DMS53 treated with DMSO at 0.1 percent for 48 hours (cell line): ENCODE results near the gene AGPAT2.

Experiments used
- DNase-seq: peaks from one replicate; lab custom pipeline; 2025; ENCODE audit not compliant: unreplicated experiment; lab: John Stamatoyannopoulos, UW

The AGPAT2 gene

DNA sequence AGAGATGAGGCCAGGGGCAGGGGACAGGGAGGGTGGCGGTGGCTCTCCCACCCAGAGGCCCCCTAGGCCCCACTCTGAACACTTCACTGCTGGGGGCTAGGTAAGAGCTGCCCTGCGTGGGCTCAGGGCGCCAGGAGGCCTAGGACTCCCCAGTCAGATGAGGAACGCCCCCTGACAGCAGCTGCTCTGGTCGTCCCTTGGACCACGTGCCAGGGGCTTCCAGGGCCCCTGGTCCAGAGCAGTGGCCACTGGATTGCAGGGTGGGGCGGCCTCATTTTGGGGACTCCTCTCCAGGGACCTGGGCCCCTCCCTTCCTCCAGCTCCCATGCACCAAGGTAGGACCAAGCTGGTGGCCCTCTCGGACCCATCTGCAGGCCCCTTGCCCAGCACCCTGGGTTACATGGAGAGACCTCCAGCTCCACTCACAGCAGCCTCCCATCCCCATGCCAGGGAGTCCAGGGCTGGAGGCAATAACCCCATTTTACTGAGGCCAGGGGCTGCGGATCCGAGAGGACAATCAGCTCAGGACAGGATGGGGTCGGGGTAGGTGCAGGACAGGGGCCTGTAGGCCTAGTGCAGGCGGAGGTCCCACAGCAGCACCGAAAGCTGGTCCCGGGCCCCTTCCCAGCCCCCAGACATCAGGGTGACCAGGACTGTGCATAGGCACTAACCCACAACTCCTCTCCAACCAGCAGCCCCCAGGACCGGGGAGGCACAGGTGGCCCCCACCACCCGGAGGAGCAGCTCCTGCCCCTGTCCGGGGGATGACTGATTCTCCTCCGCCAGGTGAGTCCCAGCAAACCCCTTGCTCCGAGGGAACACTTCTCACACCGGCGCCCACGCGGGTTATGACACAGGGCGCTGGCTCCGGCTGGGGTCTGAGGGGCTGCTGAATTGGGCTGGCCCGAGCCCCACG, 23.0 kb downstream of the AGPAT2 start:
- DNase-seq: no peak

DNA sequence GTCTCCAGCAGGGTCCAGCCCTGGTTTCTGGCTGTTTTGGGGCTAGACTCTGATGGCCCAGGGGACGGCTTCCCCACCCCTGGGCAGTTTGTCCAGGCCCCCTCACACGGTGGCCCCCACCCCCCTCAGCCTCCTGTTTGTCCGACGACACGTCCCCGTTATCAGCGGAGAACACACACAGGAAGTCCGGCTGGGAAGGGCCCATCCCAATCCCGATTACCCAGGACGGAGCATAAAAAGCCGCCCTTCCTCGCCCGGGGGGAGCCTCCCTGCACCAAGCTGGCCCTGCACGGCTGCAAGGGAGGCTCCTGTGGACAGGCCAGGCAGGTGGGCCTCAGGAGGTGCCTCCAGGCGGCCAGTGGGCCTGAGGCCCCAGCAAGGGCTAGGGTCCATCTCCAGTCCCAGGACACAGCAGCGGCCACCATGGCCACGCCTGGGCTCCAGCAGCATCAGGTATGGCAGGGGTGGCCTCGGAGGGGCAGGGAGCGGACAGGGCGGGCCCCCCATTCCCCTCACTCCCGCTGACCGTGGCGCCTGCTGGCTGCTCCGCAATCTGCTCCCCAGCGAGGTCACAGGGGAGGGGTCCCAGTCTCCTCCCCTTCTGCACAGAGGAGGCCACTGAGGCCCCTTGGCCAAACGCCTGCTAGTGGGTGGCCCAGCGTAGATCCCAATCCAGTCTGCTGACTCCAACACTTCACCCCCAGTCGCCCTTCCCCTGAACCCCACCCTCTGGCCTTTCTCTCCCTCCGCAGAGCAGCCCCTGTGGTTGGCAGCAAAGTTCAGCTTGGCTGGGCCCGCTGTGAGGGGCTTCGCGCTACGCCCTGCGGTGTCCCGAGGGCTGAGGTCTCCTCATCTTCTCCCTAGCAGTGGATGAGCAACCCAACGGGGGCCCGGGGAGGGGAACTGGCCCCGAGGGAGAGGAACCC, 24.3 kb downstream of the AGPAT2 start, which contains the start of gene EGFL7:
EGFL7 (plus strand) TSS at position 261 of the 926 bp plus-strand sequence. CDS start 5,367 bp downstream, outside the sequence.
- DNase-seq: no peak

DNA sequence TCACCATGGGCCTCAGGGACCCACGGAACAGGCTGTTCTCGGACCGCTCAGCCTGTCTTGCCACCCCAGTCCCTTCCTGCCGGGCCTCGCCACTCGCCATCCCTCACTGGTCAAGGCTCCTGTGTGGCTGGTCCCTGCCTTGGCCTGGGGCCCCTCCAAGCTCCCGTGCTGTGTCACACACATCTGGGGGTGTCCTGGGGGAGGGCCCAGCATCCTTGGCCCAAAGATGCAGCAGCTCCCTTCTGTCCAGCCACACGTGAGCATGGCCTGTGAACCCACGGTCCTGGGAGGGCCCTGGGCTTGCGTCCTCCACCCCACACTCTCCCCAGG, 25.0 kb downstream of the AGPAT2 start:
- no peak for DNase-seq

DNA sequence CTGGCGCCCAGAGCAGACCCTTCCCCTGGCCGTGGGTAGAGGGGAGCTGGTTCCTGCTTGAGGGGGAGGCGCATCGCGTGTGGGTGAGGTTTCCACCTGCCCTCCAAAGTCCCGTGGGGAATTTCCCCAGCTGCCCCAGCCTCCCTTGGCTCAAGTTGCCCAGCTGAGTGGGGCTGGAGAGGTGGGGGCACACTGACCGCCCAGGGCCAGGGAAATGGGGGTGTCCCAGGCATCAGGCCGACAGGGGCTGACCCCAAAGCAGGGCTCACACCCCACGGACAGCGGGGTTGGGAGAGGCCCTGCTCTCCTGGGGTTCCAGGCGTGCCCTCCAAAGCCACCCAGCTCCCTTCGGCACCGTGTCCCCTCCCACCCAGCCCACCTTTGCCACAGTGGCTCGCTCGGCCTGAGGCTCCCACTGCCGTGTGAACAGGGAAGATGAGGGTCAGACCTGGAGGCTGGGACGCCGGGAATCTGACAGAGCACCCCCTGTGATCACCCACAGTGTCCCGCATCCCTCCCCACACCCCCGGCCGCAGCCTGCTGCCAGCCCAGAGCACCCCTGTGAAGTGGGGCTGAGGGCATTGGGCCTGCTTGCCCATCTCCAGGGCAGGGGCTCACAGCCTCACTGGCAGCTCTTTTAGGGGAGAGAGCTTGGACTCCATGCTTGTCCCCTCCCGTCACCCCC, 25.5 kb downstream of the AGPAT2 start:
- DNase-seq: no peak

DNA sequence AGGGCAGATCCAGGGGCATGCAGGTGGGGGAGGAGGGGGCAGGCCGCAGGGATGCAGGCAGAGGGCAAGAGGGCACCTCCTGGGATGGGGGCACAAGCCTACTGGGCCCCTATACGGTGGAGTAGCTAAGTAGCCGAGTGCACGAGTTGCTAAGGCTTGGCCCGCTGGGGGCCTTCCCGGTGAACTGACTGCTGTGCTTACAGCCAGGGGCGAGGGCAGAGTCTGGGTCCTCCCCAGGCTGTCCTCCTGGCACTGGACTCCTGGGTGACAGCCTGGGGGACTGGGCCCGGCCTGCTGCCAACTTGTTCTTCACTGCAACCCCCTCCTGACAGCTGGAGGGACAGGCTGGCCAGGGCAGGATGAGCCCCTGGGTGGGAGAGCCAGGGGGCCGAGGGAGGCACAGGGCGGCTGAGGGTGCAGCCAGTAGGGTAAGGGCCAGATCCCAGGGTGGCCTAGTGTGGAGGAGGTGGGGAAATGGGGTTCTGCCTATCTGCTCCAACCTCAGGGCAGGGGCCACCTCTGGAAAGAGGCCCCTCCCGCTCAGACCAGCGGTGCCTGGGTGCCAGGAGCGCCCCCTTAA, 26.2 kb downstream of the AGPAT2 start:
- DNase-seq: no peak

DNA sequence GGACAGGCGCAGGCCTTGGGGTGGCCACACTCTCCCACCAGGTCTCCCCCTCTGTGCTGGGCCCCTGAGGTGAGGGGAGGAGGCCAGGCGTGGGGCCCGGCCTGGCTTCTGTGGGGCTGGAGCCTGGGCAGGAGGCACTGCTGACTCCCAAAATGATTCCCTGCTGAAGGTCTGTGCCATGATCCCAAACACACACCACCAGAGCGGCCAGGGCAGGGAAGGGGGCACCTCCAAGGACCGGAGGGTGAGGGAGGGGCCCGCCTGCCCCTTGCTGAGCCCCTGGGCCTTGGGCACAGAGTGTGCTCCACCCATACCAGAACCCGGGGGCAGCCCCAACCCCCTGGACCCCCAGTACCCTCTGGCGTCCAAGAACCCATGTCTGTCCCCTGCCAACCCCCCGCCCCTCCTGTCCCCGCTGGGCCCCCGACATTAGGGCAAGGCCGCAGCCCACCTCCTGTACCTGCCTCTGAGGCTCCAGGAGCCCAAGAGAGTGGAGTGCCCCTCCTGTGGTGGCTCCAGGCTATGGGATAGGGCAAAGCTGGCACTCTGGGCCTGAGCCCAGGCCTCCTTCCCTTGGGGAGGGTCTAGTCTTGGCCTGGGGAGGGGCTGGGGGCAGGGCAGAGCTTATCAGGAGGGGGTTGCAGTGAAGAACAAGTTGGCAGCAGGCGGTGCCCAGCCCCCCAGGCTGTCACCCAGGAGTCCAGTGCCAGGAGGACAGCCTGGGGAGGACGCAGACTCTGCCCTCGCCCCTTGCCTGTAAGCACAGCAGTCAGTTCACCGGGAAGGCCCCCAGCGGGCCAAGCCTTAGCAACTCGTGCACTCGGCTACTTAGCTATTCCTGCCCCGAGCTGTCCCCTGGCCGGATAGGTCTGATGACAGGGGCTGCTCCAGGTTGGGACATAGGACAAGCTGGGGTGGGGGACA, 27.1 kb downstream of the AGPAT2 start:
- no peak for DNase-seq

DNA sequence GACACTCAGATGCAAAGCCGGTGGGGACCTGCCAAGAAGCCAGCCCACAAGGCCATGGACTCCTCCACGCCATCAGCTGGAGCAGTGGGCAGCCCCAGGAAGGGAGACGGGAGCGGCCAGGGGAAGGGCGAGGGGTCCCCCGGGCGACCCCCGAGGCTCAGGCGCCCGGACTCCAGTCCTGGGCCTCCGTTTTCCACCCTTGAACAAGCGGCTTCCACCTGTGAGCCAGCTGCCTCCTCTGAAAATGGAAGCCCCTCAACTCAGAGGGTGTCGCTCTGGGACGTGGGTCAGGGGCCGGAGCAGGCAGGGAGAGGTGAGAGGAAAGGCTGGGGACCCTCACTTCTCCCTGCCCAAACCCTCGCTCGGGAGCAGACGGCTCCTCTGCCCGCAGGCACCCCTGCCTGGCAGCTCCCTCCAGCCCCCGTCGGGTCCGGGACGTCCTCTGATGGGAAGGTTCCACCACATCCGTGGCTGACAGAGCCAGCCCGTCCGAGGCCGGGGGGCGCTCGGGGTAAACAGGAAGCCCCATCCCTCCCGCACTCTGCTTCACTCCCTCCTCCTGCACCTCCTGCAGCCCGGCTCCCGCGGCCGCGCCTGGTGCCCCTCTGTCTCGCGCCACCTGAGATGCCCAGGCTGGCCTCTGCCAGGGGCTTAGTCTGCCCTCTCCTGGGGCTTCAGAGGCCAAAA, 28.3 kb downstream of the AGPAT2 start:
- no peak for DNase-seq

DNA sequence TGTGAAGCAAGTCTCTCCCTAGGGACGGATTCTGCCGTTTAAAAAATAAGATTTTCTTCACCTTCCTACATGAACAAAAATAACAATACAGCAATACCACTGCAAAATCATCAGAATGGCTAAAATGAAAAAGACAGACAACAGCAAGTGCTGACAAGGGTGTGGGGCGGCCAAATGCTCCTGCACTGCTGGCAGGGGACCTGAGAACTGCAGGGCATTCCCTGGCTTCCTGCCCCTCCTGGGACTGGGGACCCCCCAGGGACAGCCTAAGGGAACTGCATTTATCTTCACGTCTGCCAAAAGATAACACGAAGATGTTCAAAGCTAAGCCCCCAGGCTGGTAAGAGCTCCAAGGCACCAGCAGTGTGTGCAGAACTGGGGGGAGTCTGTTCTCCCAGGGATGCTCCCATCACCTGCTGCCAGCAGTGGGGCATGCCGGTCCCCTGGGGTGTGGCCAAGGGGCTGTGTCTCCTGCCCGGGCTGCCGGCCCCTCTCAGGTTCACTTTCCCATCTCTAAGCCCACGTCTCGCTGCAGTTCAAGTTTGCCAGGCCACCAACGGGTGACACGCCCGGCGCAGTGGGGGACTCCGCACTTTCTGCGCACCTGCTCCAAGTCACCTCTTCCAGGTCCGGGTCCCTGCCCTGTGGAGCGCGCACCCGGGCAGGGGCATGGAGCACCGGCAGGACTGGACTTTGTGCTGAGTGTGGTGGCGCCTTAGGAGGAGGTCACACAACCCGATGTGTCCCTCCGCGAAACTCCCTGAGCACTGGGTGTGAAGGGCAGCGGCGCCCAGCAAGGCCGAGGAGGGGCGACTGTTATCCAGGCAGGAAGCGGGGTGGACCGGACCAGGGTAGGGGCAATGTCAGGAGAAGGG, 29.0 kb downstream of the AGPAT2 start:
- no peak for DNase-seq

DNA sequence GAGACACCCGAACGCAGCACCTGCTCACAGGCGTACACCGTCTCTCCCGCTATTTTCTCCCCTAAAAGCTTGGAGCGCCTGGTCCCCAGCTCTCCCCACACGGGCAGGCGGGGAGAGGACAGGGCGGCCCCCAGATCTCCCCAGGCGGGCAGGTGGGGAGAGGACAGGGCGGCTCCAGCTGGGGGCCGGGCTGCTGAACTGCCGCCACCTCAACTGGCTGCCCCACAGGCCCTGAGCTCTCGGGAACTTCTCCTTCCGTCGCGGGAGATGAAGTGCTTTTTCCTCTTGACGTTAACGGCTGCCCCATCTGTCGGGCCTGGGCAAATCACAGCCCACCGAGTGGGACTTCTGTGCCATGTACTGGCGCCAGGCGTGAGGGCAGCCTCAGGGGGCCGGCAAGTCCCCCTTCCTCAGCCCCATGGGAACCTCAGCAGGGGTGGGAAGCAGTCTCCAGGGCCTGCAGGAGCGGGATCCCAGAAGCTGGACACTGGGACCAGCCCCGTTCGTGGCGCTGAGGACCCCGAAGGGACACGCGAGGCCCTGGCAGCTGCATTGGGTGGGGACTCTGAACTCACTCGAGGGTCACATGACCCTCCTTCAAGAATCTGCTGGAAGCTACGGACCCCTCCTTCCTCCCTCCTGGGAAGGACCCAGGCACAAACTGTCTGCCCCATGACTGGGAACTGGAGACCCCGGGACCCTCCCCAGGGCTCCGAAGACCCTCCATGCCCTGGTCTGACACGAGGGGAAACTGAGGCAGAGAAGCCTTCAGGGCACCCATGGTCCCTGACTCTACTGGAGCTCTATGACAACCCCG, 30.3 kb downstream of the AGPAT2 start:
- DNase-seq: no peak

DNA sequence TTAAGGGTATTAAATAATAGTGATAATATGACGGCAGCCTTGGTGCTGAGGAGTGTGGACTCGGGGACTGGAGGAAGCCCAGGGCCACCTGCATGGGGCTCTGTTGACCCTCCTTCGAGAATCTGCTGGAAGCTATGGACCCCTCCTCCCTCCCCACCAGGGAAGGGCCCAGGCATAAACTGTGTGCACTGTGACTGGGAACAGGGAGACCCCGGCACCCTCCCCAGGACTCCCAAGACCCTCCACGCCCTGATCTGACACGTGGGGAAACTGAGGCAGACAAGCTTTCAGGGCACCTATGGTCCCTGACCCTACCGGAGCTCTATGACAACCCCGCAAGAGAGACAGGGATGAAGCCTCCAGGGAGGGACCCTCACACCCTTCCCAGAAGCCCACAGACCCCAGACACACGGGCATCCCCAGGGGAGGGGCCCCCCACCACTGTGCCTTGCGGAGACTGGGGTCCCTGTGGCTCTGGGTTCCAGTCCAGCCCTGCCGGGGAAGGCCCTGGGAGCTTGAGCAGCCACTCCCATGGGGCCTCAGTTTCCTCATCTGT, 31.0 kb downstream of the AGPAT2 start:
- DNase-seq: no peak

DNA sequence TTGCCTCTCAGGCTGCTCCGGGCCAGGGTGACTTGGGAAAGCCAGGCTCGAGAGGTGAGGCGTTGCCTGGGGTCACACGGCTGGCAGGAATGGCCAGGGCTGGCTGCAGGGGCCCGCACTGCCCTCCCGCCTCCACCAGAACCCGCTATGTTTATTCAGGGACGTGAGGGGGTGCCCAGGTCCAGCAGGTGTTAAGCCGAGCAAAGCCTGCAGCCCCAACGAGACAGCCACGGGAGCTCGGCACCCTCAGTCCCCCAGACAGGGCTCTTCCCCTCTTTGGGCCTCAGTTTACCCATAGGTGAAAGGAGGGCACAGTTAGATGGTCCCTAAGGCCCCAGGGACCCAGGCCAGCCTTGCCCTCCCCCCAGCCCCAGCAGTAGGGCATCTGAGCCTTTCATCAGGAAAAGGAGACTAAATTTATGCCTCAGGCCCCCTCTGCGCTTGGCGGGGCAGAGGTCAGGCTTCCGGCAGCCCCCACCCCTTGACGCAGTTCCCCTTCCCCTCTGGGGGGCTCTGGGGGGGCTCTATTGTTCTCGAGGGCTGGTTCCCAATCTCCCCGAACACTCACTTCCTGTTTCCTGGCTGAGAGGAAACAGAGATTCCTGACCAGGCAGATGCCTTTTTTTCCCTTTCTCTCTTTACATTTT, 31.6 kb downstream of the AGPAT2 start:
- DNase-seq: no peak

DNA sequence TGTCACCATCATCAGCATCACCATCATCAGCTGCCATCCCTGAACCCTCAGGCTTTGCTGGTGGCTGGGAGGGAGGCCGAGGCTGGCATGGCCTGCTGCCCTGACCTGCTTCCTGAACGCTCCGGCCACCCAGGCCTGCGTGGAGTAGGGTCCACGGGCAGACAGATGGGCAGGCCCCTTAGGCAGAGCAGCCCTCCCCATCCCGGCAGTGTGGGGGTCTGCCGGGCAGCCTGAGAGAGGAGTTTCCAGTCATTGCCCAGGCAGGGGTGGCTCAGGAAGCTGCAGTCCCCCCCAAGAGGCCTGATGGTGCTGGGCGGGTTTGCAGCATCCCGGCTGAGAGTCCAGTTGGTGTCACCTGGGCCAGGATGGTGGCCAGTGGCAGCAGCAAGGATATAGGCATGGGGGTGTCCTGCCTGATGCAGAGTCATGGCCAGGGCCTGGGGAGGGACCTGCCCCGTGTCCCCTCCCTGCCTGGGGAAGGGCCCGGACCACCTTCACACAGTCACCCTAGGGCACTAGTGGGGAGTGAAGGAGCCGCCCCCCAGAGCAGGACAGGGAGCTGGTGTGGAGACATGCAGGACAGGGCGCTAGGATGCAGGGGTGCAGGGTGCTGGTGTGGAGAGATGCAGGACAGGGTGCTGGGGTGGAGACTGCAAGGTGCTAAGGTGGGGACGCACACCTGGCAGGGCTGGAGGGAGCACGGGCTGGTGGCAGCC, 32.3 kb downstream of the AGPAT2 start:
- no peak for DNase-seq

DNA sequence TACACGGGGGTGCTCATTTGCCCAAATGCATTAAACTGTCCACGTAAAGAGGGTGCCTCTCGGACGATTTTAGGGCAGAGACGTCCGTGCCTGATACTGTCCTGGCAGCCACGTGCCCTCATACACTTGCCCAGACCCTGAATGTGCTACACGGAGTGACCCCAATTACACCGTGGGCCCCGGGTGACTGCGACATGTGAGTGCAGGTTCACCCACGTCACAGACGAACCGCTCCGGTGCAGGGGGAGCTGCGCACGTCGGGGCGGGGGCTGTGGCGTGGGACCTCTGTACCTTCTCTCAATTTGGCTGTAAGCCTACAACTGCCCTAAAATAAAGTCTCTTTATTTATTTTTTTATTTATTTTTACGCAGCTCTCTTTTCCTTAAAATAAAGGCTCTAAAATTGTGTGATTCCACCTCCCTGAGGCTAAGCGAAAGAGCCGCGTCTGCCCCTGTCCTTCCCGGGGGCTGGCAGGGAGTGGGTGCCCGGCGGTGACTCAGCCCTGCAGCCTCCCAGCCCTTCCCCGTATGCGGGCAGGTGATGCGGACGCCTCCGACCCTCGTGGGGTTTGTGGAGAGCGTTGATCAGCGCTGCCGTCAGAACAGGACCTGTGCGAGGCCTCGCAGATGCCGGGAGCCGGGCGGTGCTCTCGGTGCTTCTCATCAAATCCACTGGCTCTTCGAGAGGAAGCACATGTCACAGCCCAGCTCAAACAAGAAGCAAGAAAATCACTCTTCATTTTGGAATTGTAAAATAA, 33.8 kb downstream of the AGPAT2 start:
- no peak for DNase-seq

DNA sequence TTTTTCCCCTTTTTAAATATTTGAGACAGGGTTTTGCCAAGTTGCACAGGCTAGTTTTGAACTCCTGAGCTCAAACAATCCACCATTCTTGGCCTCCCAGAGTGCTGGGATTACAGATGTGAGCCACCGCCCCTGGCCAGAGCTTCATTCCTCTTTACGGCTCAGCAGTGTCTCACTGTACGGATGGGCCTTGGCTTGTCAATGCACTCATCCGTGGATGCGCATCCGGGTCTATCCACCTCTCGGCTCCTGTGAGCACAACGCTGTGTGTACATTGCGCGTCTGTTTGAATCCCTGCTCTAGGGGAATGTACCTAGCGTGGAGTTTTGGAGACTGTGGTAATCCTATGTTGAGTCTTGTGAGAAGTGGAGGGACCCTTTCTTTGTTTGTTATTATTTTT, 35.4 kb downstream of the AGPAT2 start:
- no peak for DNase-seq

DNA sequence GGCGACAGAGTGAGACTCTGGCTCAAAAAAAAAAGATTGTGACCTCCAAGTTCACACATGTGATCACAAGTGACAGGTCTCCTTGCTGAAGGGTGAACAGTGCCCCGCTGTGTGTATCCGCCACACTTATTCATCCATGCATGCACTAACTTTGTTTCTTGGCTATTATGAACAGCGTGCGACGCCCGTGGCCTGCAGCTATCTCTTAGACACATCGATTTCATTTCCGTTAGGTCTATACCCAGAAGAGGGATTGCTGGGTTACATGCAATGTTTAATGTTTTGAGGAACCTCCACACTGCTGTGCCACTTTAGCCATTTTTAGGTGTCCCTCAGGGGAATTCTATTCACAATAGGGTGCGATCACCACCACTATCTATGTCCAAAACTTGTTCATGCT, 36.6 kb downstream of the AGPAT2 start:
- no peak for DNase-seq
